Caki2 (cell line): ENCODE measurements around the gene VDAC1. TPM values are rescaled to one million over a fixed set of nuclear protein-coding genes. Genes with fewer than 3 reads are reported as not detected.

Experiments
- DNase-seq: peaks from one replicate; pipeline ENCODE4 v3.0.0-alpha.2; 2015; ENCODE audit warnings: low read depth
- in situ Hi-C: cut with HindIII; loops from 2 replicates; pipeline ENCODE4 v1.10.0; 2016; ENCODE audit warnings: low sequenced_read_pairs, low pct_unique_long_range_greater_than_20kb, mixed read lengths
- total RNA-seq: library from RNA; depleted of rRNA; stranded (reverse); fragments of >200 nt; shearing (Covaris generic); gene quantifications from 2 replicates; pipeline ENCODE4 v1.2.3, GENCODE V29; 2014; ENCODE audit warnings: low replicate concordance; rRNA removed

Gene VDAC1
- total RNA-seq, 1 experiment from 2014 or later = 576 TPM

- DNase-seq = no peak
- in situ Hi-C loops = no loop called here
Observed at GRCh38 chr5:133924221-133924920, 80.4 kb downstream of the VDAC1 start.

GRCh38 chr5:133921979-133922378 lies 82.8 kb downstream of the VDAC1 start:
- in situ Hi-C loops = no loop called here
- DNase-seq = no peak

Other genes with a start within 250 kb of the VDAC1 start
- 85.0 and 111 TPM in 2 replicates for gene C5orf15, start 36.4 kb downstream of the VDAC1 start, total RNA-seq
- 1.1 and 2.5 TPM in 2 replicates for gene TCF7, start 109.7 kb upstream of the VDAC1 start, total RNA-seq
- gene SKP1, start 172.0 kb upstream of the VDAC1 start, total RNA-seq = 616 and 685 TPM in 2 replicates
- gene PPP2CA, start 221.1 kb upstream of the VDAC1 start, total RNA-seq = 177 and 285 TPM in 2 replicates